DMS153 treated with DMSO at 0.1 percent for 48 hours (cell line): ENCODE data around the gene TMEM120B.
A peak's percentile ranks its signal among the peaks of the same experiment; 100 is the strongest.

Experiments
- DNase-seq: peaks from one replicate; lab custom pipeline; 2025; ENCODE audit not compliant: unreplicated experiment; lab: John Stamatoyannopoulos, UW

Gene TMEM120B

GRCh38 chr12:121791671-121792551 is 79.4 kb downstream of the TMEM120B start:
- DNase-seq: no peak

DNA sequence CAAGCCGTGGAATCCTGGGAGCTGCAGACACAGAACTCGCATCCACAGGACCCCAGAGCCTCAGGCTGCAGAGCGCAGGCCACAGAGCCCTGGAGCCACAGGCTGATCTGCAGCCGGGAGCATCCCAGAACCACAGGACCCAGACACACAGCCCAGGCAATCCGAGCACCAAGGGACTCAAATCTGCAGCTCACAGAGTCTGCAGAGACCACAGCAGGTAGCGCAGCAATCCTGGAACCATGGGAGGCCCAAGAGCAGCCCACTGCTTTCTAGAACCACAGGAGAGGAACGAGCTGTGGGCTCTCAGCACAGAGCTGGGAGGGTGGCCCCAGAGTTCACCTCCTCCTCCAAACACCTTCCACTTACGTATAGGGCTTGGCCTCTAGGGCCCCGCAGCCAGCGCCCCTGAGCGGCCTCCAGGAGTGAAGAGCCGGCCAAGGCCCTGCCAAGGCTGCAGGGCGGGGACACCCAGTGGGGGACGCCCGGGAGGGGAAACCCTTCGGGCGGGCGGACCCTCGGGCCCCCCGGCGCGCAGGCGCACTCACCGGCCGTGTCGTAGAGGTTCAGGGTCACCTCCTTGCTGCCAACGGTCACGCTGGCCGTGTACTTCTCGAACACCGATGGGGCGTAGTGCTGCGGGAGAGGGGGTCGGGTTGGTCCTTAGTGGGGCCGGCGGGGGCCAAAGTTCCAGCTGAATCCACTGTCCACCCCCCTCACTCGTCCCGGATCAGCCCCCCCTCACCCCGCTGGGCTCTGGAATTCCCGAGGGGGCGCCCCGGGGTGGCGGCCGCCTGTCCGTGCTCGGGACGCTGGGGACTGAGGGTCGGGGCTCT is 80.3 kb downstream of the TMEM120B start:
- DNase-seq: no peak

DNA sequence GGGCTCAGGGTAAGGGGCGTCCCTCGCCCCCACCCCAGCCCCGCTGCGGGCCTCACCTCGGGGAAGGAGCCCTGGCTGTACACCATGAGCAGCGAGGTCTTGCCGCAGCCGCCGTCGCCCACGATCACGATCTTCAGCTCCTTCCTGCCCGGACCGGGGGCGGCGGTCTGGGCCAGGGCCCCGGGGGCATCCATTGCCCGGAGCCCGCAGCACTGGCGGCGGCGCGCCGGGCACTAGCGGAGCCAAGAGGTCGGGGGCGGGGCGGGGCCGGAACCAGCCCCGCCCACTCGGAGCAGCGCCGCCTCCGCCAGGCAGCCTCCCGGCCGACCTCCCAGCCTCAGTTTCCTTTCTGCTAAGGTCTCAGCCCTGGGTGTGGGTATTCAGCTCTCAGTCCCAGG is 80.9 kb downstream of the TMEM120B start, which contains the start of gene RHOF:
Gene RHOF (minus strand): TSS at position 249 of the 398 bp plus-strand sequence. CDS start 55 bp downstream, at position 194.
- no peak for DNase-seq

- peak; percentile 72 for DNase-seq
Measured at GRCh38 chr12:121793838-121794533, 81.4 kb downstream of the TMEM120B start.

- no peak for DNase-seq
Measured at GRCh38 chr12:121794534-121795033, 82.0 kb downstream of the TMEM120B start.

DNA sequence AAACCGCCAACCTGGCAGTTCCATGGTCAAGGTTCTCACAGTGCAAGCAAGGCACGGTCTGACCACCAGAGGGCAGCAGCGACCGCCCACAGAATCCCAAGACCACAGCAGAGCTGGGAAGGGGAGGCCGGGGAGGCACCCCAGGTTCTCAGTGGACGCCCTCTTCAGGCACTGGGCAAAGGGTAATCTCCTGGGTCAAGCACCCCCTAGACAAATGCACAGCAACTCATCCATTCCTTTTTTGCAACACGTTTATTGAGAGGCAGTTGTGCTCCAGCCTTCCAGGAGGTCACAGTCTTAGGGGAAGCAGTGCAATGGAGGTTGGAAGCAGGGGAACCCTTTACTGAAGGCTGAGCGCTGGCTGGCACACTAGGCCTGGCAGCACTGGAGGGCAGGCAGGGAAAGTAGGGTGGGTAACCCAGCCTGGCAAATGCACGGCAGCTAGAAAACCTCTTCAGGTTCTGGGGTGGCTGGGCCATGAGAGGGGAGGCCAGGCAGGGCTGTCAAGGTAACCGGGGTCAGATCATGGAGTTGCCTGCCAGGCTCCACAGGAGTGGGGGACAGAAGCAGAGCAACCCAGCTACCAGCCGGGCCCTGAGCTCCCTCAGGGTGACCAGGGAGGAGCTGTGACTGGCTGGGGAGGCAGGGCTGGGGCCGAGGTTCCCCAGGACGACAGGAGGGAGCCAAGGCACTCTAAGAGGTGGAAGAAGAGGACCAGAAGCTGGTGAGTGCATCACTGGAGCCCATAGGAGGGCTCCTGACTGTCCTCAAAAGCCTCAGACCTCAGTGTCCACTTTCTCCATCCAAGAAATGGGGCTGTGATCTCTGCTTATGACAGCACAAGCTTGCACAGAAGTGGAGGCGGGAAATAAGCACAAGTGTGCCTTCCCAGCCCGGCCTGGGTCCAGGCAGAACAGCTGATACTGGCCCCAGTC is 82.7 kb downstream of the TMEM120B start:
- DNase-seq: peak; percentile 60

DNA sequence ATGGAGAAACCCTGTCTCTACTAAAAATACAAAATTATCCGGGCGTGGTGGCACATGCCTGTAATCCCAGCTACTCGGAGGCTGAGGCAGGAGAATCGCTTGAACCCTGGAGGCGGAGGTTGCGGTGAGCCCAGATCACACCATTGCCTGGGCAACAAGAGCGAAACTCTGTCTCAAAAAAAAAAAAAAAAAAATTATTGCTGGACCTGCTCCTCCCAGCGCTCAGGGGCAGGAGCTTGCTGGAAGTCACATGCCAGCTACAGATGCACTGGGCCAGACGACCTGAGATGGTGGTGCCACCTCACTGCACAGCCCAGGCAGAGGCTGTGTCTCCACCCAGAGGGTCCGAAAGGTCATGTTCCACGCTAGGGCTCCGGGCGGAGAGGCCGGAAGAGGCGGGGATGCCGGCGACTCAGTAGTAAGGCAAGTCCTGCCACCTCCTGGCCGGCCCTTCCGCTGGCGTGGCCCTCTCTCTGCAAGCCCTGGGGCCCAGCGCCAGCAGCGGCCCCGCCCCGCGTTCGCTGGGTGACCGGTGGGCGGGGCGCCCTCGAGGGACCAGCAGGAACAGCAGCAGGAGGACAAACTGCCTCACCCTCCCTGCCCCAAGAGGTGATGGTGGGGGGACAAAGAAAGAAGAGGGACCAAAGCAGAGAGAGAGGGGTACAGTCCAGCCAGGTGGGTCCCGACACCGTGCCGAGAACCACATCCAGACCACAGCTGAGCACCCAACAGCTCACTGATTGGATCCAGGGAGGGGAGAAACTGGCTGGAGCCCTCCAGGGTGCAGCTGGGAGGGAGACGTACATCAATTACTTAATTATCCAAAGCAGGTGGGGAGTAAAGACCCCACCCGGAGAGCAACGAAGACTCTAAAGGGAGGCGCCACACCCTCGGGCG is 84.6 kb downstream of the TMEM120B start:
- peak; percentile 67 for DNase-seq

DNA sequence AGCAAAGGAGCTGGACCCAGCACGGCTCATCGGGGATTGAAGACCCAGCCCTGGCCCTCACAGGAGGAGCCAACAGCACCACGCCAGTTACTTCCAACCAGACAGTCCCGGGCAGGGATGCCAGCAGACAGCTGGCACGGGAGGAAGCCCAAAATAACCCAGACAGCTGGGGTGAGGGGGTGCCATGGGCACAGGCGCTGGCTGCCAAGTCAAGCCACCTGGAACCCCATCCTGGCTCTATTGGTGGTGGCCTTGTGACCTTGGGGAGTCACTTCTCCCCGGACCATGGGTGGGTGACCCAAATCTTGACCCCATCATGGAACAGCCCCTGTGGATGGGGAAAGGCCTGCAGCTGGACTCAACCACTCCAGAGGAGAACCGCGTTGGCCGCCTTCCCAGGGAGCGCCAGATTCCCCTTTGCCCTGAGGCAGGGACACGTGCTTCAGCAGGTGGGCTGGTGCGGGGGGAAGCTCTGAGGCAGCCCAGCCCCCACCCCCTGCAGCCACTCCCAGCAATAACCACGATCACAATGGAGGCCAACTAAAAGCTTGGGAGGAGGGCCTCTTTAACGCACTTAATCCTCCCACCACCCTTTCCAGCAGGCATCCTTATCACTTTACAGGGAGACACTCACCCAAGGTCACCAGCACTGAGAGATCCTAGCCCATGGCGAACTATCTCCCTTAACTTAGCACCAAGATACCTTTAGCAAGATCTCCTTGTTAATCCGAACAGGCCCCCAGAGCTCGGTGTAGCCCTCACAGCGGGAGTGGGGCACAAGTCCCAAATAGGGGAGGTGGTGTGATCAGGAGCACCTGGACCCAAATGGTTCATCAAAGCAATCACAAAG is 85.6 kb downstream of the TMEM120B start:
- DNase-seq: peak; percentile 66

- no peak for DNase-seq
Measured at GRCh38 chr12:121798787-121799155, 86.2 kb downstream of the TMEM120B start.

- peak; percentile 48 for DNase-seq
Measured at GRCh38 chr12:121799156-121799841, 86.7 kb downstream of the TMEM120B start.

GRCh38 chr12:121799842-121800693 is 87.5 kb downstream of the TMEM120B start:
- DNase-seq: peak; percentile 38

DNA sequence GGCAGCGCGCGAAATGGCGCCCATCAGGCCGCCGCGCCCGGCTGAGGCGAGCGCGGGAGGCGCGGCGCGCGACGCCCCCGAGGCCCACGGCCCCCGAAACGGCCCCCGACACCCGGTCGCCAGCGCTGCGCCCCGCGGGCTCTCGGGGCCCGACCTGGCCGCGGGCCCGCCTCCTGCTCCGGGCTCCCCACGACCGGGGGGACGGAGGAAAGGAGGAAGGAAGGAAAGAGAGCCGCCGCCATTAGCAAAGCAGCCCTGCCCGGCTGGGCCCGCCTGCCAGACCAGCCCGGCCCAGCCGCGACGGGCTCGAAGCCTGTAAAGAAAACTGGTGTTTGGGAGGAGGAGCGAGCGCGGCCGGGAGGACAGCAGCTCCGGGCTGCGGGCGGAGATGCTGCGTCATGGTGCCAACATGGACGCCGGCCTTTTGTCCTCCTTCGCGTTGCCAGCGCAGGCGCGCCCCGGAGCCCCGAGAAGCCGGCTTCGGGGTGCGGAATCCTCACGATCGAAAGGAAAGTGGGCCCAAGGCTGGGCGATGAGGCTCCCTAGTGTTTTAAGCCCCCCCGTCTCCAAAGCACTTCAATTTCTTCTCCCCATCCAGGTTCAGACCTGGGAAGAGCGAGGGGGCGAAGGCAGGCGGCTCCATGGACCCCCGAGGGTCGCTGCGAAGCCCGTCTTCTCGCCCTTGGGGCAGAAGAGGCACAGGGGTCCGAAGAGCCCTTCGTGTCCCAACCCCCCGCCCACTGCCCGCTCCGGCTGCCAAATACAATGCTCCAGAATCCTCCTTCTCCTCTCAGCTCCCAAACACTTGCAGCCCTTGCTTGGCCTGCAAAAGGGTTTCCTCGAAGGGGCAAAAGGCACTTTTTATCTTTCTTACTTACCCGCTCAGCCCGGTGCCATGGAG is 88.4 kb downstream of the TMEM120B start:
- peak; percentile 51 for DNase-seq

DNA sequence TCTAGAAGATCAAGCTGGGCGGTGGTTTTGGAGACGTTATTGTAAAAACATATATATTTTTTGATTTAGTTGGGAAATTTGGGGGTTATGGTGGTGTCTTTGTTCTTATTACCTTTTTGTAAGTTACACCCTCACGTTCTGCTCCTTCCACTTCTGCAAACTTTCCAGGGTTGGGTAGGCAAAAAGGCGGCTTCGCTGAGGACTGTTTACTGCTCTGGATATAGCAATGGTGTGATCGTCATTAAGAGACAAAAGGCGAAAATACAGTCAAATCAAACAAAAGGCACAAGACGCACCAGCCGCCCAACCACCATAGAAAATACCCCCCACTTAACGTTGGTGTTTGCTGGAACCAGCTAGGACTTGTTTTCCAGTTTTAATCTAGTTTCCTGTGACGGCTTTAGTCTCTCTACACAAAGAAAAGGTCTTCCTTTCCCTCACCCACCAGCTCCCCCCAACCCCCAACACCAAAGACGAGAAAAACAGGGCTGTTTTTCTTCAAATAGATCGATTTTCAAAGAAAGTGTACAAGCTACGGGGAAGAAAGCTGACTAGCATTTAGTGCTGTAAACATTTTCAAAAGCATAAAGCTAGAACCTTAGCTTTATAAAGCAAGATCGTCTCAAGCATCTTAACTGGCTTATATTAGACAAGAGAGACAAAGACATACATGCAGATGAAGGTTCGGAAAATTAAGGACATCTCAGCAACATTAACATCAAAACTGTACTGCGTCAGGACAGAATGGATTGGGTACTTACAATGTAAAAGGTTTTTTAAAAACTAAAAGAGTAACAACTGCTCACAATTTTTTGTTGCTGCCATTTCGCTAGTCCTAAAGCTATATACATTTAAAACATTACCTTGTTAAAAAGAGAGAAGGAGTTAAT is 89.3 kb downstream of the TMEM120B start:
- peak; percentile 84 for DNase-seq

- peak; percentile 50 for DNase-seq
Measured at GRCh38 chr12:121802485-121802842, 89.9 kb downstream of the TMEM120B start.
